ENCODE data around the gene FIGLA. TPM values are rescaled to one million over a fixed set of nuclear protein-coding genes. Genes with fewer than 3 reads are reported as not detected.

FIGLA gene
- total RNA-seq, 1 donor from 2014 or later: not detected

- Histone ChIP-seq H3K4me1 (no peaks in the 10 kb centered on the region), H3K36me3 (no peaks in the 10 kb centered on the region), H3K4me3 (no peak overlapping the region), H3K27ac (no peak overlapping the region), H3K9me3 (no peaks in the 10 kb centered on the region), H3K27me3 (no peaks in the 10 kb centered on the region)
- intact Hi-C loops (cut with DNase I): no loop called here
- no peak for DNase-seq (ENCODE audit: extremely low spot score in 2 of 2)
- TF ChIP-seq POLR2A (IDR thresholded peaks at IDR 0.05) (no peak), POLR2AphosphoS5 (IDR thresholded peaks at IDR 0.05; ENCODE audit: insufficient read depth in 1 of 2, low read depth in 1 of 2) (no peak)
- TF ChIP-seq, protein P1, sequence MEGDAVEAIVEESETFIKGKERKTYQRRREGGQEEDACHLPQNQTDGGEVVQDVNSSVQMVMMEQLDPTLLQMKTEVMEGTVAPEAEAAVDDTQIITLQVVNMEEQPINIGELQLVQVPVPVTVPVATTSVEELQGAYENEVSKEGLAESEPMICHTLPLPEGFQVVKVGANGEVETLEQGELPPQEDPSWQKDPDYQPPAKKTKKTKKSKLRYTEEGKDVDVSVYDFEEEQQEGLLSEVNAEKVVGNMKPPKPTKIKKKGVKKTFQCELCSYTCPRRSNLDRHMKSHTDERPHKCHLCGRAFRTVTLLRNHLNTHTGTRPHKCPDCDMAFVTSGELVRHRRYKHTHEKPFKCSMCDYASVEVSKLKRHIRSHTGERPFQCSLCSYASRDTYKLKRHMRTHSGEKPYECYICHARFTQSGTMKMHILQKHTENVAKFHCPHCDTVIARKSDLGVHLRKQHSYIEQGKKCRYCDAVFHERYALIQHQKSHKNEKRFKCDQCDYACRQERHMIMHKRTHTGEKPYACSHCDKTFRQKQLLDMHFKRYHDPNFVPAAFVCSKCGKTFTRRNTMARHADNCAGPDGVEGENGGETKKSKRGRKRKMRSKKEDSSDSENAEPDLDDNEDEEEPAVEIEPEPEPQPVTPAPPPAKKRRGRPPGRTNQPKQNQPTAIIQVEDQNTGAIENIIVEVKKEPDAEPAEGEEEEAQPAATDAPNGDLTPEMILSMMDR (IDR thresholded peaks at IDR 0.05): no peak
These were observed 26.3 kb upstream of the FIGLA start for GRCh38 chr2:70816726-70817125.

DNA sequence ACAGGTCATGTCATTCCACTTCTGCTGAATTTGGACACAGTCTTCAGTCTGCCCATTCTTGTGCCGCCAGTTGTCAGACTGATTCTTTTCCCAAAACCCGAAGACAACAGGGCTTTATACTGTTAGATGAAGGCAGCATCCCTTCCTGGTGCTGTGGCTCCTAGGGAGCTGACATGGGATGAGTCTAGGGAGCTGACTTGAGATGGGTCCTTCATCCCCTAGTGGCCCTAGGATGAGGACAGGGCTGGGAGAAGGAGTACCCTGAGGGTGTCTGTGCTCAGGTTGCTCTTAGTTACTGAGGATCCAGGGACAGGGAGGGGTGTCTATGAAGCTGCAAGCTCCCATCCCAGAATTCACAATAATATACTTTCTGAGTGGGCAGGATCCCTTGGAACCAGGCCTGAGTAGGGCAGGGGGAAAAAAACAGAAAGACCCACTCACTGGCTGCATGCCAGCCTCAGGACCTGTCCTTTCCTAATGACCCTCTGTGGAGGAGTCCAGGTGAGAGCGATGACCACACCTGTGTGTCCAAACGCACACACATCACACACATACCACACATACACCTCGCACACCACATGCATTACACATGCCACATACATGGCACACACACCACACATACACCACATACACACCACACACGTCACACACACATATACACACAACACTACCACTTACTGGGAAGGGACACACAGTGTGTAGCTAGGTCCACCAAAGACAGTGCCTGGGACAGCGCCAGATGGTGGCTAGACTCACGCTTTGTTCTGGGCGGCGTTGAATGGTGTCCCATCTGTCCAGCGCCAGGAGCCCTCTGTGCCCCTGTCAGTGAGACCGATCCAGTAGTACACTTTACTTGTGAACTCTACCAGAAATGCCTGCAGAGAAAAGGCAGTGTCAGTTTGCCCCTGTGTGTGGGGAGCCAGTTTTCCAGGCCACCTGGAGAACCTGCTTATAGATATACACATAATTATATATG, 18.8 kb upstream of the FIGLA start:
- H3K27ac ChIP-seq: no peak overlapping the region
- no peak for TF ChIP-seq POLR2AphosphoS5 (IDR thresholded peaks at IDR 0.05; ENCODE audit: insufficient read depth in 1 of 2, low read depth in 1 of 2)
- no peak for TF ChIP-seq POLR2A (IDR thresholded peaks at IDR 0.05)
- no peaks in the 10 kb centered on the region for H3K36me3 ChIP-seq
- peak in 1 of 2 donors; percentile 67 for DNase-seq (ENCODE audit: extremely low spot score in 2 of 2)
- H3K27me3 ChIP-seq: no peaks in the 10 kb centered on the region
- H3K4me3 ChIP-seq: no peak overlapping the region
- no peaks in the 10 kb centered on the region for H3K9me3 ChIP-seq
- H3K4me1 ChIP-seq: no peaks in the 10 kb centered on the region
- intact Hi-C loops (cut with DNase I): no loop called here

DNA sequence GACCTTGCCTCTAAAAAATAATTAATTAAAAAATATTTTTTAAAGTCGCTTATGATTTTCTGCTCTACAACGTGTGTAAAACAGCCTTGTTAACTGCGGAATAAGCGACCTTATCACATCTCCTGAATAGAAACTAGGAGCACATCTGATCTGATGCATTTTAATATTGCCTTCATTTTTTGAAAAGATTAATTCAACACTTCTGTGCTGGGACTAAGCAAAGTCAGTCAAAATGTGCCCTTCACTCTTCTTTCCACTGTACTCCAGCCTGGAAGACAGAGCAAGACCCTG, 17.3 kb upstream of the FIGLA start:
- TF ChIP-seq, protein P1 (IDR thresholded peaks at IDR 0.05): no peak
- no peak for TF ChIP-seq POLR2AphosphoS5 (IDR thresholded peaks at IDR 0.05; ENCODE audit: insufficient read depth in 1 of 2, low read depth in 1 of 2)
- no peak overlapping the region for H3K27ac ChIP-seq
- H3K4me1 ChIP-seq: no peaks in the 10 kb centered on the region
- H3K36me3 ChIP-seq: no peaks in the 10 kb centered on the region
- intact Hi-C loops (cut with DNase I): no loop called here
- H3K27me3 ChIP-seq: no peaks in the 10 kb centered on the region
- DNase-seq (ENCODE audit: extremely low spot score in 2 of 2): no peak
- H3K4me3 ChIP-seq: no peak overlapping the region
- H3K9me3 ChIP-seq: no peaks in the 10 kb centered on the region

DNA sequence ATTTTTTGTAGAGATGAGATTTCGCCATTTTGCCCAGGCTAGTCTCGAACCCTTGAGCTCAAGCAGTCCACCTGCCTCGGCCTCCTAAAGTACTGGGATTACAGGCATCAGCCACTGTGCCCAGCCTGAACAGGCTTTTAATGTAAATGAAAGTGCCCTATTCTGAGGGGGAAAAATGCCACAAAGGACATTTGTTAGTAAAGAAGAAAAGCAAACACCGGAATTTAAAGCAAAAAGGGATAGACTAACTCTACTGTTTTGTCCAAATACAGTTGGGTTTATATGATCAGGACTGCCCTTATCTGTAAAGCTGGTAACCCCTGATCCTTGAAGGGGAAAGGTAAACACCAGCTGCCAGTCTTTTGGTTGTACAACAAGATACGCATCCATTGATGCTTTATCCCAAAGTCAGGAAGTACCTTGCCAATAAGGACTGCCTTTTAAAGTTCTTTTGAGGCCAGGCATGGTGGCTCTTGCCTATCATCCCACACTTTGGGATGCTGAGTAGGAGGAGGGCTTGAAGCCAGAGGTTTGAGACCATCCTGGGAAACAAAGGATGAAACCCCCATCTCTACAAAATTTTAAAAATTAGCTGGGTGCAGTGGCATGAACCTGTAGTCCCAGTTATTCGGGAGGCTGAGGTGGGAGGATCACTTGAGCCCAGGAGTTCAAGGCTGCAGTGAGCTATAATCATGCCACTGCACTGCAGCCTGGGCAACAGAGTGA, 16.8 kb upstream of the FIGLA start:
- no peaks in the 10 kb centered on the region for H3K27me3 ChIP-seq
- H3K4me3 ChIP-seq: no peak overlapping the region
- no peaks in the 10 kb centered on the region for H3K9me3 ChIP-seq
- no peak for TF ChIP-seq POLR2AphosphoS5 (IDR thresholded peaks at IDR 0.05; ENCODE audit: insufficient read depth in 1 of 2, low read depth in 1 of 2)
- no peak overlapping the region for H3K27ac ChIP-seq
- no peaks in the 10 kb centered on the region for H3K36me3 ChIP-seq
- no peak for DNase-seq (ENCODE audit: extremely low spot score in 2 of 2)
- intact Hi-C loops (cut with DNase I): no loop called here
- H3K4me1 ChIP-seq: no peaks in the 10 kb centered on the region

- Histone ChIP-seq H3K36me3 (no peaks in the 10 kb centered on the region), H3K27ac (no peak overlapping the region), H3K27me3 (no peaks in the 10 kb centered on the region), H3K9me3 (no peaks in the 10 kb centered on the region), H3K4me3 (no peak overlapping the region), H3K4me1 (no peaks in the 10 kb centered on the region)
- no peak for TF ChIP-seq POLR2A (IDR thresholded peaks at IDR 0.05)
- intact Hi-C loops (cut with DNase I): no loop called here
- no peak for DNase-seq (ENCODE audit: extremely low spot score in 2 of 2)
These were observed 16.2 kb upstream of the FIGLA start for GRCh38 chr2:70806620-70807019.

DNA sequence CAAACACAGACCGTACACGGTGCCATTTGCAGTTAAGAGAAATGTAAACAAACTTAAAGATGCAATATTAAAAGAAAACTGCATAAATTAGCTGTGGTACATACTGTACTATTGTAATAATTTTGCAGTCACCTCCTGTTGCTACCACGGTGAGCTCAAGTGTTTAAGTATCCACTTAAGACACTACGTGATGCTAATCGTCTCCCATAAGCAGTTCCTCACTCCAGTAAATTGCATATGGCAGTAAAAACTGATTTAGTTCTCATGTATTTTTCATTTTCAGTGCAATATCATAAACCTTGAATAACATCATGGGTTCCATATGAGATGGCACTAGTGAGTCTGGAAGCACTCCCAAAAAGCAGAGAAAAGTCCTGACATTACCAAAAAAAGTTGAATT, 15.6 kb upstream of the FIGLA start:
- TF ChIP-seq POLR2A (IDR thresholded peaks at IDR 0.05) (no peak), POLR2AphosphoS5 (IDR thresholded peaks at IDR 0.05; ENCODE audit: insufficient read depth in 1 of 2, low read depth in 1 of 2) (no peak)
- TF ChIP-seq, protein P1 (IDR thresholded peaks at IDR 0.05): no peak

More for the DNA sequence above, 15.6 kb upstream of the FIGLA start:
- H3K9me3 ChIP-seq: no peaks in the 10 kb centered on the region
- no peak overlapping the region for H3K27ac ChIP-seq
- intact Hi-C loops (cut with DNase I): no loop called here
- H3K36me3 ChIP-seq: no peaks in the 10 kb centered on the region
- H3K4me3 ChIP-seq: no peak overlapping the region
- DNase-seq (ENCODE audit: extremely low spot score in 2 of 2): no peak
- no peaks in the 10 kb centered on the region for H3K4me1 ChIP-seq
- H3K27me3 ChIP-seq: no peaks in the 10 kb centered on the region

Measured in vagina (tissue), 2 donors.